ENCODE measurements around the gene ITGA5. TPM values are rescaled to one million over a fixed set of nuclear protein-coding genes. Genes with fewer than 3 reads are reported as not detected.

Gene ITGA5
- total RNA-seq, 1 donor from 2014 or later: 567 TPM

GRCh38 chr12:54388237-54389133 is 30.6 kb downstream of the ITGA5 start:
- DNase-seq: no peak

GRCh38 chr12:54387114-54387467 is 32.0 kb downstream of the ITGA5 start:
- no peak for DNase-seq

DNA sequence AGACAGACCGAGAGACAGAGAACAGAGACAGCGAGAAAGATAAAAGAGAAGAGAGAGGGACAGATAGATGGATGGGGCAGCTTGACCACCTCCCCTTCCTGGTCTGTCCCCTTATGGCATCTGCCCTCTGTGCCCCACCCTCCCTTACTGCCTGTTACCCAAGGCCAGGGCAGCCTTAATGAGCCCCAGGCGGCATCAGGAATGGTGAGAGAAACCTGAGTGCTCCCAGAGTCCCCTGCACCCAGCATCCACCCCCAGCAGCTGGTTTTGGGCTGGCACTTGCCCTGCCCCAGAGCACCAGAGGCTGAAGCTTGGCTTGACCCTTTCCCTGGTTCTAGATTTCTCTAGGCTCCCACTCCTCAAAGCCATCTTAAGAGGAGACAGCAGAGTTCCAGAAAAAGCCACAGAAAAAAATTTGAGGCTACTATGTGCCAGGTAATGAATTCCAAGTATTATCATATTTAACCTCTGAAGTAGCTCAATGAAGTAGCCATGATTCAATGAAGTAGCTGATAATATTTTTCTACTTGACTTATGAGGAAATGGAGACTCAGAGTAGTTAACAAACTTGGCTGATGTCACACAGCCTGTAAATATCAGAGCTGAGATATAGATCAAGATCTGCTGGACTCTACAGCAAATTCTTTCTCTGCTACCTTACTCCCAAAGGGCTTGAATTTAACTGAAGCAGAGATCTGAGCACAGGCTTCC is 32.5 kb downstream of the ITGA5 start:
- DNase-seq: no peak

DNA sequence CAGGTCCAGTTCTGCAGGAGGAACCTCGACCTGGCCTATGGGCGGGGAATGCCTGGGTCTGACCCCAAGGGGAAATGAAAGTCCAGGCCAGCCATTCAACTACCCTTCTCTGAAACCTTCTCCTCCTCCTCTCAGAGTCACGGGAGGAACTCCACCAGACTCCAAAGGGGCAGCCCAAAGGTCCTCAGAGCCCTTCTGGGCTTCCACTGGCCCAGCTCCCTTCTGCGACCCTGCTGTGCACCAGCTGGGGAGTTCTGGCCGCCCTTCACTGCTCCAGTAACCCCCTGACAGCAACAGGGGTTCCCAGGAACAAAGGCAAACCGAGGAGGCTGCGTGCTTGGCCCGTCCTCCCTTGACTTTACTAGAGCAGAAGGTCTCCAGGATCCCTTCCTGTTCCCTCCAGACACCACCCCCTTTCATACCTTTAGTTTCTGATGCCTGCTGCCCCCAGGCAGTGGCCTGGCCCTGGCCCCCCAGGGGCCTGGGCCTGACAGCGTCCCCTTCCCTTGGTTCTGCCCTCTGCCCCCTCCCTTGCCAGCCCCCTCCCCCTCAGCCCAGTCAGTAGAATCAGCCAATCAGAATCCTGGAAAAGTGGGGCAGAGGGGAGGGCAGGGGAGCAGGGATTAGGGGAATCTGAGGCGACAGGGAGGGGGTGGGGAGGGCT is 33.7 kb downstream of the ITGA5 start:
- DNase-seq: no peak

DNA sequence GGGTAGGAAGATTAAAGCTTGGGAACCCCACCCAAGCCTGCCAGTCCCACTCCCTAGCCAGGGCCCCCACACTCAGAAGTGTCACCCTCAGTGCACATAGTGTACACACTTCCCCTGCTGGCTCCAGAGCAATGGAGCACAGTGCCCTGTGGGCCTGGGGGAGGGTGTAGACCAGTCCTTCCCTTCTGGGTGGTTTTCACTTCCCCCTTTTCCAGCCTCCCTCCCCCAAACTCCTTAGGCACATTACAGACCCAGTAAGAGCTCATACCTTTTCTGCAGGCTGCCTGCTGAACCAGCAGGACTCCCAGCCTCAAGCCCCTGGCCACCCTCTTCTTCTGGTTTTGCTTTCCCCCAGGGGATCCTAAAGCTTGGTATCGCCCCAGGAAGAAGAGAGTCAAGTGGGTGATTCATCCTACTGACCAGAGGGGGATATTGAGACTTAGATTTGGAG is 34.5 kb downstream of the ITGA5 start, which contains the start of gene ZNF385A:
ZNF385A (minus strand) TSS at position 143 of the 451 bp plus-strand sequence. CDS start 219 bp downstream, outside the sequence.
- DNase-seq: no peak

DNA sequence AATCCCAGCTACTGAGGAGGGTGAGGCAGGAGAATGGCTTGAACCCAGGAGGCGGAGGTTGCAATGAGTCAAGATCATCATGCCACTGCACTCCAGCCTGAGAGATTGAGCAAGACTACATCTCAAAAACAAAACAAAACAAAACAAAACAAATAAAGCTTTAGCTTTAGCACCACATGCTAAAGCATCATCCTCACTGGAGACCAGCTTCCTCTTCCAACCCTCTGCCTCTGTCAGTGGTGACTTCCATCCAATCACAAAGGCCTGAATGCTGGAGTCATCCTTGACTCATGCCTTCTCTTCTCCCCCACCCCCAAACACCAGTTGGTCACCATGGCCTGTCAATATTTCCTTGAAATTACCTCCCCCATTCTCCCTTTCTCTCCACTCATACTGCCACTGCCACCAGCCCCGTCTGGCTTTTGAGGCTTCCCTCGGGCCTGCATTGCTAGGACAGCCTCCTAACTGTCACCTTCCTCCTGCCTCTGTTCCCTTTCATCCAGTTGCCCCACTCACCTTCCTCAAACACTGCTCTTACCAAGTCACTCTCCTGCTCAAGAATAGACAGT is 35.9 kb downstream of the ITGA5 start:
- DNase-seq: peak; percentile 53

DNA sequence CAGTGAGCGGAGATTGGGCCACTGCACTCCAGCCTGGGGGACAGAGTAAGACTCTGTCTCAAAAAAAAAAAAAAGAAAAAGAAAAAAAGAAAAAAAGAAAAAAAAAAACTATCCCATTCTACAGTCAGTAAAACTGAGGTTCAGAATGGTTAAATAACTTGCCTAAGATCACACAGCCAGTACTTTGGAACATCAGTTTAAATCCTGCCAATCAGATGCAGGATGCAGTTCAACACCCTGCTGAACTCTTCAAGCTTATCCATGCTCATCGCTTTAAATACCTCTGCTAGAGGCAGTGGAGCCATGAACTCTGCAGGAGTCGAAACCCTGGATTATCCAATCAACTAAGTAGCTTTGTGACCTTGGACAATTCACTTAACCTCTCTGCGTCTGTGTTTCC is 37.9 kb downstream of the ITGA5 start:
- DNase-seq: no peak

DNA sequence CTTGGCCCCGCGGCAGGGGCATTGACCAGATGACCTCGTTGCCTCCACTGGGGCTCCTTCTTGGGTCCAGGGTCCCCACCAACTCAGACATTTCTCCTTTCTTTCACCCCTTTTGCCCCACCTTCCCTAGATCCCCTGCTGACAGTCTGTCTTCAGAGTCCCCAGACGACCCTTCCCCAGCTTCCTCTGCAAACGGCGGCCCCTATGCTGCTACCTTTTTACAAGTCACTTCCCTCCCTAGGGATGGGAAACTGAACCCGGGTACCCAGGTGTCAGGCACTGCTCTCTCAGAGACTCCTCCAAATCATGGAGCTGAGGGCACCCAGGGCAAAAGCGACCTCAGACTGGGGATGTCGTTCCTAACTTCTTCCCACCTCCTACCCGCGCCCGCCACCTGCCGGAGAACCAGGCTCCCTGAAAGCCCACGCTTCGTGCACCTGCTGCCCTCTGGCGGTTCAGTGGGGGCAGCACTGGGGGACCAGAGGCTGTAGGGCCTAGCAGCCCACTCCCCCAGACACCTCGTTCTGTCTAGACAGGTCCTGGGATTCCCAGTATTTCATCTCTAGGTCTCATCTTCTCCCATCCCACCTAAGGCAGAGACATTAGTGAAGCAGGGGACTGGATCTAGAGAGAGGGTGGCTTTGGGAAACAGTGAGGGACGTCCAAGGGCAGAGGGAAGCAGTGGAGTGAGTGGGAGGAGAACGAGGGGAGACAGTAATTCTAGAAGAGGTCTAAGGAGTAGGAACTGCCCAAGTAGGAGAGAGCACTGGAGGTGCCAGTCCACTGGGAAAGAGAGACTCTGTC is 39.5 kb downstream of the ITGA5 start:
- peak; percentile 92 for DNase-seq

GRCh38 chr12:54378796-54379397 is 40.2 kb downstream of the ITGA5 start:
- peak; percentile 56 for DNase-seq

- no peak for DNase-seq
These were observed 41.1 kb downstream of the ITGA5 start for GRCh38 chr12:54377797-54378515.

- DNase-seq: no peak
These were observed 42.1 kb downstream of the ITGA5 start for GRCh38 chr12:54377007-54377406.

GRCh38 chr12:54376596-54376995 is 42.5 kb downstream of the ITGA5 start:
- no peak for DNase-seq

DNA sequence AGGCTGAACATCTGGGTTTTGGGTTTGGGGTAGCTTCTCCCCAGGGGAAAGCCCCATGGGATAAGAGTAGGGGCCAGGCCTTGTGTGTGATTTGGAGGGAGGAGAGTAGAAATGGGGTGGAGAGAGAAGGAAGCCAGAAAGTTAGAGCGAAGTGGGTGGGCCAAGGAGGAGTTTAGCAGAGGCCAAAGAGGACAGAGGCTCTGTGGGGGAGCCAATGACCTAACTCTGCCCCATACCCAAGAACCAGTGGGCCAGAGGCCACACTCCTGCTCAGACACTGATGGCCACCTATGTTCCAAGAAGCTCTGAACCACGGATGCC is 43.8 kb downstream of the ITGA5 start:
- DNase-seq: no peak

DNA sequence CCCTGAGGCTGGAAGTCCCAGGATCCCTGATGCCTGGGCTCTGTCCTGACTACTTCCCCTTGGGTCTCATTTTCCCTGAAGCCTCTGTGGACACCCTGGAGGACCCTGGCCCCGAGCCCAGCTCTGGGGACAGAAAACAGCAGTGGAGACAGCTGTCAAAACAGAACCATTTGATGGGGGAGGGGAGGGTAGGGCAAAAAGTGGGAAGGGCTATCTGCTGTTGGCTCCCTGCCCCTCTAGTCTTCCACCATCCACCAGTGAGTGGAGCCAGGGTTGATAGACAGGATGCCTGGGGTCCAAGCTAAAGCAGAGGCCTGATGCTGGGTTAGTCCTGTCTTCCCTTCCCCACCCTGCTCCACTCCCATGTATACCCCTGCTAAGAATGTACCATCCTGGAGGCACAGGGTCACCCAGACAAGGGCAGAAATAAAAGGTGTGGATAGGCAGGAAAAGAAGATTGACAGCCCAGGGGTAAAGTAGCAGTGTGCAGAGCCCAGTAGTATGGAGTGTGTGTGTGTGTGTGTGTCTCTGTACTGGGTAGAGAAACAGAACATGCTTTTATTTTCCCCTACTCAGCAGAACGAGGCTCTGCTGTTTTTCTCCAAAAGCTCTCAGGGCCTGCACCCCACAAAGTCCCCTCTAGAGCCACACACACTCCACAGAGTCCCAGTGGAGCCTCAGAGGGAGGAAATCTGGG is 44.4 kb downstream of the ITGA5 start:
- DNase-seq: no peak

DNA sequence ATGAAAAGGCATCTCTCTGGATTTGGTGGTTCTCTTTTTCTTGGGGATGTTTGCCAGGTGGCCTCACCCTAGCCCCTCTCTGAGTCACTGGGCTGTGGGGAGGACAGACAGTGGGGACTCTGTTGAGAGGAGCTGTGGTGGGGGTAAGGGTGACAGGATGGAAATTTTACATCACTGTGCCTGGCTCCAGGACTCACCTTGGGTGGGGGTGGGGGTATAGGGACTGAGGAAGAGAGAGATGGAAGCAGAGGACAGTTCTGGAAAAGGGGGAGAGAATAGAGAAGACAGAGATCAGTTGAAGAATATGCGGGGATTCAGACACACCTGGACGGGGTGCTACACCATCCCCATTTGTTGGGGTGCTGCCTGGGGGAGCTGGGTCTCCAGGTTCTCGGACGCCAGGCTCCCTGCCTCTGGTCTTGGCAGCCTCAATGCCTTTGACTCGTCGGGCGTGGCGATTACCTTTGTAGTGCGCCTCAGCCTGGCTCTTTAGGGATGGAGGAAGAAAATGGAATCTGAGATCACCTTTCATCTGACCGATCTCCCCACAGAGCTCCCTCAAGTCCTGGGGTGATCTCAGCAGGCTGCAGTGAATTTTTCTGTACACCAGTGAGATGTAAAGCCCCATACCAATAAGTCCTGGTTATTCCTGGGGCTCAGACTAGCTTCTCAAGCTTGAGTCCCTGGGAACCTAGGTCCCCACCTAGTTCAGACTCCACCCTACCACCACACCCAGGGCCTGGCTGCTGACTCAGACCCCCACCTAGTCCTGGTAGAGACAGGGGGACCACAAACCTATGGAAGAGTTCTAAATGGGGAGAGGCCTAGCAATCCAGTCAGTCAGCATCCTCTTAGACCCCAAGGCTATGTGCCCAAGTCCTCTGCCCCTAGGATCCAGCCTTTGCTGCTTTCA is 45.2 kb downstream of the ITGA5 start:
- no peak for DNase-seq

- no peak for DNase-seq
These were observed 46.8 kb downstream of the ITGA5 start for GRCh38 chr12:54372113-54372806.

- DNase-seq: no peak
These were observed 47.5 kb downstream of the ITGA5 start for GRCh38 chr12:54371328-54372112.

Data from dermis blood vessel endothelial cell (primary cell).